Cardiac muscle cell (in vitro differentiated cells and primary cell): Measurements from ENCODE around the gene CES4A. TPM values are rescaled to one million over a fixed set of nuclear protein-coding genes. Genes with fewer than 3 reads are reported as not detected.
"Not testable (repeated sequence)": the region's sequence is repeated elsewhere in the genome, so short reads cannot be mapped to it uniquely, and the experiment has no call there.

Experiments used
- DNase-seq, 2 donors: peaks; one replicate each; pipeline versions ENCODE4 v3.0.0 to v3.0.0-alpha.2; 2010 to 2017; ENCODE audit warnings: low read depth in 1 of 2, low spot score in 1 of 2
- H3K27ac ChIP-seq: fragments of 200-600 bp; sonication (generic); 2 replicates; pipeline ENCODE4 v1.5.1; 2016
- H3K27me3 ChIP-seq: fragments of 200-600 bp; sonication (generic); 2 replicates; pipeline ENCODE4 v1.6.0; 2016; ENCODE audit warnings: control low read depth
- H3K36me3 ChIP-seq: fragments of 200-600 bp; sonication (generic); 2 replicates; pipeline ENCODE4 v1.5.1; 2016; ENCODE audit warnings: control low read depth
- H3K4me1 ChIP-seq: fragments of 200-600 bp; sonication (generic); 2 replicates; pipeline ENCODE4 v1.8.1; 2017; ENCODE audit warnings: low read depth, mild to moderate bottlenecking, mixed run types
- H3K4me3 ChIP-seq: fragments of 200-600 bp; sonication (generic); 2 replicates; pipeline ENCODE4 v1.5.1; 2016; ENCODE audit warnings: mild to moderate bottlenecking
- H3K9me3 ChIP-seq: fragments of 200-600 bp; sonication (generic); 2 replicates; pipeline ENCODE4 v1.5.1; 2017; ENCODE audit warnings: low read depth, mild to moderate bottlenecking, control low read depth
- CTCF ChIP-seq: IDR thresholded peaks from 2 replicates; pipeline ENCODE4 v1.5.1; 2012; ENCODE audit warnings: low read depth, mild to moderate bottlenecking, low read length
- polyA plus RNA-seq: library from polyadenylated mRNA; unstranded; fragments of >200 nt; fragmentation: Nextera tagmentation; extraction: Ambion mirVana; gene quantifications from 2 replicates; pipeline ENCODE4 v1.2.1, GENCODE V29; 2016
- total RNA-seq: library from RNA; depleted of rRNA; stranded (reverse); fragments of >200 nt; gene quantifications from 2 replicates; pipeline ENCODE4 v1.2.3, GENCODE V29; 2016

CES4A gene
- total and polyA plus RNA-seq, 2 experiments from 2014 or later: 14.7 to 15.7 TPM

- H3K4me1 ChIP-seq: no peaks in the 10 kb centered on the region
- H3K36me3 ChIP-seq: peaks cover 24% of the 10 kb centered on the region
- TF ChIP-seq CTCF: no peak
- no peak overlapping the region for H3K4me3 ChIP-seq
- no peak for DNase-seq
- no peaks in the 10 kb centered on the region for H3K9me3 ChIP-seq
- H3K27me3 ChIP-seq: peaks cover 16% of the 10 kb centered on the region
- H3K27ac ChIP-seq: peak overlapping the region; percentile 34
These were observed 44.3 kb upstream of the CES4A start for GRCh38 chr16:66944054-66944441.

- DNase-seq, H3K9me3 ChIP-seq: not testable (repeated sequence)
- peak overlapping the region; percentile 40 for H3K27ac ChIP-seq
These were observed 43.4 kb upstream of the CES4A start for GRCh38 chr16:66944971-66945370.

GRCh38 chr16:66945939-66946338 is 42.5 kb upstream of the CES4A start:
- H3K9me3 ChIP-seq: no peaks in the 10 kb centered on the region
- no peak overlapping the region for H3K4me3 ChIP-seq
- no peak overlapping the region for H3K27ac ChIP-seq
- DNase-seq: no peak
- no peak for TF ChIP-seq CTCF
- peaks cover 34% of the 10 kb centered on the region for H3K27me3 ChIP-seq
- peaks cover 17% of the 10 kb centered on the region for H3K36me3 ChIP-seq
- no peaks in the 10 kb centered on the region for H3K4me1 ChIP-seq

More at GRCh38 chr16:66944971-66945370, 43.4 kb upstream of the CES4A start:
- peaks cover 23% of the 10 kb centered on the region for H3K36me3 ChIP-seq
- not testable (repeated sequence) for H3K4me3 ChIP-seq, H3K4me1 ChIP-seq
- H3K27me3 ChIP-seq: peaks cover 26% of the 10 kb centered on the region

- Histone ChIP-seq H3K4me3 (no peak overlapping the region), H3K36me3 (peaks cover 11% of the 10 kb centered on the region), H3K4me1 (no peaks in the 10 kb centered on the region), H3K9me3 (no peaks in the 10 kb centered on the region), H3K27ac (no peak overlapping the region), H3K27me3 (peaks cover 40% of the 10 kb centered on the region)
- TF ChIP-seq CTCF: no peak
- no peak for DNase-seq
These were observed 41.8 kb upstream of the CES4A start for GRCh38 chr16:66946541-66946940.

- Histone ChIP-seq H3K36me3 (peaks cover 7% of the 10 kb centered on the region), H3K27me3 (peaks cover 40% of the 10 kb centered on the region), H3K9me3 (no peaks in the 10 kb centered on the region), H3K4me1 (no peaks in the 10 kb centered on the region), H3K4me3 (no peak overlapping the region), H3K27ac (no peak overlapping the region)
- no peak for TF ChIP-seq CTCF
- no peak for DNase-seq
These were observed 41.5 kb upstream of the CES4A start for GRCh38 chr16:66946974-66947301.

- Histone ChIP-seq H3K36me3 (peaks cover 5% of the 10 kb centered on the region), H3K27me3 (peaks cover 40% of the 10 kb centered on the region), H3K27ac (no peak overlapping the region), H3K4me1 (no peaks in the 10 kb centered on the region), H3K9me3 (no peaks in the 10 kb centered on the region), H3K4me3 (peak overlapping the region; percentile 18)
- DNase-seq: peak; percentile 85 to 86
- TF ChIP-seq CTCF: peak; percentile 86
These were observed 40.9 kb upstream of the CES4A start for GRCh38 chr16:66947302-66948065.
